Activated CD8-positive, alpha-beta T cell treated with anti-CD3 and anti-CD28 coated beads, Interleukin-2, amount 10 ng/mL, durations not matched to agents 7 days and 5 days (primary cell): ENCODE data around the gene GNAI3. TPM values are rescaled to one million over a fixed set of nuclear protein-coding genes. Genes with fewer than 3 reads are reported as not detected.

Experiments used
- ATAC-seq: fragments of 150-1000 bp; cut with Tn5 transposase; one replicate; pipeline ENCODE4 v1.10.0; 2021; ENCODE audit warnings: moderate library complexity
- CTCF ChIA-PET: fragments of 350-600 bp; sonication (Branson Sonifier 250); formaldehyde crosslinking; loops from one replicate; lab custom pipeline; 2021; ENCODE audit warnings: antibody characterized with exemption; lab: Charles Lee
- POLR2A ChIA-PET: fragments of 350-600 bp; sonication (Branson Sonifier 250); formaldehyde crosslinking; loops from one replicate; lab custom pipeline; 2021; ENCODE audit warnings: antibody characterized with exemption; lab: Charles Lee
- DNase-seq: peaks from one replicate; pipeline ENCODE4 v3.0.0-alpha.2; 2020
- H3K27ac Mint-ChIP-seq: one replicate; pipeline ENCODE4 v1.8.0; 2021; ENCODE audit warnings: mild to moderate bottlenecking, mixed read lengths
- H3K27me3 Mint-ChIP-seq: one replicate; pipeline ENCODE4 v1.8.0; 2021; ENCODE audit warnings: low read depth, mixed read lengths
- H3K36me3 Mint-ChIP-seq: one replicate; pipeline ENCODE4 v1.8.0; 2021; ENCODE audit warnings: low read depth, mixed read lengths
- H3K4me1 Mint-ChIP-seq: one replicate; pipeline ENCODE4 v1.8.0; 2021; ENCODE audit warnings: low read depth, mixed read lengths
- H3K4me3 Mint-ChIP-seq: one replicate; pipeline ENCODE4 v1.8.0; 2021; ENCODE audit warnings: mild to moderate bottlenecking, mixed read lengths
- H3K9me3 Mint-ChIP-seq: one replicate; pipeline ENCODE4 v1.8.0; 2022; ENCODE audit warnings: mixed read lengths; ENCODE audit not compliant: insufficient read depth
- total RNA-seq, 2 experiments: library from RNA; stranded (reverse); gene quantifications; one replicate each; pipeline ENCODE4 v1.2.3, GENCODE V29; 2021

The GNAI3 gene
- total RNA-seq, 2 experiments from 2014 or later, result 9.6 to 10.2 TPM

DNA sequence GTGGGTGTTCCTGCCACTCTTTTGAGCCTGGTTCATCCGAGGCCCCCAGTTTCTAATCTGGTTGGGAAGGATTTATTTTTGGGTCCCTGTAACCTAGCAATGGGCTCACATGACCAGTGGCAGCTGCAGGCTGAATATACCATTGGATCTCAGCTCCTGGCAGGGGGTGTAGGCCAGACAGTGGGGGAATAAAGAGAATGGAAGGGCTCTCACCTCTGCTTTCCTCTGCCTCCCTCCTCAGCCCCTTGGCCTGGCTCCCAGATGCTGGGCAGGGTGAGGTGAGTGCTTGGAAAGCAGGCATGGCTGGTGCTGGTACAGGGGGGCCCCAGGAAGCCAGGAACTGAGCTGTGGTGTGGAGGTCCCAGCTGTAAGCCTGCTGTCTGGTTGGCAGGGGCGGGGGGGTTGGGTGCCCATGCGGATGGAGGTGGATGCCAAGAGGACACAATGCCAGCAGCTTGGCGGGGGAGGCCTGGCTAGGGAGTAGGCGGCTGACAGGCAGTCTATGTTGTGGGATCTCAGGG lies 12.4 kb upstream of the GNAI3 start:
- H3K36me3 Mint-ChIP-seq, result no peaks in the 10 kb centered on the region
- DNase-seq, result no peak
- CTCF ChIA-PET, result interaction anchor here (2.3 to 26.3 kb wide), 2 partner anchors 10 to 32 kb away, joined by 15 to 1507 read pairs; partner anchors contain the start of genes AMIGO1 and CYB561D1
- H3K27ac Mint-ChIP-seq, result no peak overlapping the region
- H3K4me1 Mint-ChIP-seq, result peaks cover 21% of the 10 kb centered on the region
- POLR2A ChIA-PET, result no interaction called here
- no peaks in the 10 kb centered on the region for H3K9me3 Mint-ChIP-seq
- H3K4me3 Mint-ChIP-seq, result no peak overlapping the region
- H3K27me3 Mint-ChIP-seq, result peaks cover 5% of the 10 kb centered on the region
- ATAC-seq, result no peak

DNA sequence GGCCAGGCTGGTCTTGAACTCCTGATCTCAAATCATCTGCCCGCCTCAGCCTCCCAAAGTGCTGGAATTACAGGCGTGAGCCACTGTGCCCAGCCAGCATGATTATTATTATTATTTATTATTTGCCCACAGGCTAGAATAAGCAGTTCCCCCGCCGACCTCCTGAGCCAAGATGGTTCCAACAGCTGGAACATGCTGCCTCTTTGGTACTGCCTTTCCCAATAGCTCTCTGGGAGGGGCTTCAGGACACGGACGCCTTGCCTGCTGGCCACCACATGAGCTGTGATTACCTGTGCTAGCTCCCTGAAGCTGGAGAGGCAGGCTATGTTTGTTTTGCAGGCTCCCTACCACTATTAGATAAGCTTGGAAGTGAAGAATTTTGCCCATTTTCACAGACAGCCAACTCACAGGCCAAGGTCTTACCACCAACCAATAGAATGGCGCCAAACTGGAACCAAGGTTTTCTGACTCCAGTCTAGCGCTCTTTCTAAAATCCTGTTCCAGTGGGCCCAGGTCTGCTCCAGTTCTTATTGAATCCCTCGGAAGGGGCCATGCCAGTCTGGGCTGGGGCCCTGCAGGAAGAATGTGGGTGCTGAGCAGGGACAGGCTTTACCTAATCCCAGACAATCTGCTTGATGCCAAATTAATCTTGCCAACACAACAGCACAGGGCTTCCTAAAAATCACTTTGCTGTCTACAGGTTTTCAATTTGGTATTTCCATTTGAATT lies 10.8 kb upstream of the GNAI3 start:
- no peak for ATAC-seq
- no peaks in the 10 kb centered on the region for H3K9me3 Mint-ChIP-seq
- no peaks in the 10 kb centered on the region for H3K36me3 Mint-ChIP-seq
- ChIA-PET POLR2A (interaction anchor here (1.5 kb wide), 1 partner anchor 11 kb away, joined by 5 read pairs; the partner anchor contains the start of gene GNAI3), CTCF (interaction anchor here (1.6 to 26.3 kb wide), 4 partner anchors 8 to 103 kb away, joined by 5 to 1507 read pairs (median 20); partner anchors contain the start of genes AMIGO1 and CYB561D1)
- H3K4me1 Mint-ChIP-seq, result peaks cover 5% of the 10 kb centered on the region
- H3K27me3 Mint-ChIP-seq, result peaks cover 5% of the 10 kb centered on the region
- no peak overlapping the region for H3K27ac Mint-ChIP-seq
- no peak overlapping the region for H3K4me3 Mint-ChIP-seq
- DNase-seq, result peak; percentile 5

DNA sequence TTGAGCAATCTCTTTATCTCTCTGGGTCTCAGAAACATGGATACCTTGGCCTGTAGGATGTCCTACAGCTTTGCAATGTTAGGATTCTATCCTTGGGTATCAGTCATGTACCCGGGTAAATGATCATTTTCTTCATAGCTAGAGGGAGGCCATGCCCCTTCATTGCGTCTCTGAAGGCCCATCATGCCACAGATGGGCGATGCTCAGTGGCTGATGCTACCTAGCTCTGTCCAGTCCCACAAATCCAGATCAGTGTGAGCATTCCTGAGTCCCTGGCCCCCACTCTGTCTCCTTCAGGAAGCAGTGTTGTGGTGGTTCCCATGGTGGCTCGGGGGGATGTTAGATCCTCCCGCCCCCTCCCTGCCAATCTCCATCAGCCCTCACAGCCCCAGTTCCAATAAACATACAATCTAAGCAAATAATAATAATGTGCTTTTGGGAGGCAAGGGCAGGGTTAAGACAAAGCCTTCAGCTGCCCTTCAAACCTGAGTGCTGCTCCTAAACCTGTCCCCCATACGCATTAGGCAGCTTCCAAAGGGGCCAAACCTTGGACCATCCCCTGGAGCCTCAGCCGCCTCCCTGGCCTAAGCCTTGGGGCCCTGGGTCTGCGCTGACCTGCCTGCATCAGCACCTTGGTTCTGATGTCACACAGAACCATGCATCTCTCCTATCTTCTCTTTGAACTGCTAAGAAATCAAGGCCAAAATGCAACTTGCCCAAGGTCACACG lies 9.4 kb upstream of the GNAI3 start:
- Mint-ChIP-seq H3K27ac (peak overlapping the region; percentile 6), H3K27me3 (peaks cover 5% of the 10 kb centered on the region), H3K9me3 (no peaks in the 10 kb centered on the region), H3K4me3 (no peak overlapping the region), H3K4me1 (no peaks in the 10 kb centered on the region), H3K36me3 (no peaks in the 10 kb centered on the region)
- peak; percentile 13 for DNase-seq
- no peak for ATAC-seq
- POLR2A ChIA-PET, result interaction anchor here (0.8 to 1.6 kb wide), 2 partner anchors 9 to 45 kb away, joined by 3 to 6 read pairs; partner anchors contain the start of genes CYB561D1 and GNAI3
- CTCF ChIA-PET, result interaction anchor here (1.6 to 26.3 kb wide), 4 partner anchors 9 to 102 kb away, joined by 5 to 1507 read pairs (median 20); partner anchors contain the start of genes AMIGO1, CYB561D1 and GNAI3

DNA sequence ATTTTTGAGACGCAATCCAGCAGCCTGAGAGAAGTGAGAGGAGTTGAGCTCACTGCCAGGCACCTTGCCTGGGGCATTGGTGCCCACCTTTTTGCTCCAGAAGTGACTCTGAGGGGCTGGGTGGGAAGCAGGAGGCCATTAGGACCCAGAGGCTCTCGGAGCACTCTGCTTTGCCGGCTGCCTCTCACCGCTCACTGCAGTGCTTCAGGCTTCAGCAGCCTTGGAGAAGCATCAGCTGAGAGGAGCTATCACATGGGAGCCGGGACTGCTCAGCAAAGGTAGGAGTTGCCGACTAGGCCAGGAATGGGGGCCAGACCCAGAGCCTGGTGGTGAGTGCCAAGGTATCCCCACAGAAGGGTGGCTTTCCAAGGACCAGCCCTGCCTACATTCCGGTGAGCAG lies 8.7 kb upstream of the GNAI3 start, which contains the start of gene GPR61:
TSS of gene GPR61 (plus strand) at position 197 of the 400 bp plus-strand sequence. CDS start 3,151 bp downstream, outside the sequence.
- POLR2A ChIA-PET, result interaction anchor here (0.8 to 1.6 kb wide), 2 partner anchors 9 to 46 kb away, joined by 3 to 6 read pairs; partner anchors contain the start of genes CYB561D1 and GNAI3
- no peaks in the 10 kb centered on the region for H3K4me1 Mint-ChIP-seq
- peak within 1 kb of the TSS; percentile 6 for H3K27ac Mint-ChIP-seq

DNA sequence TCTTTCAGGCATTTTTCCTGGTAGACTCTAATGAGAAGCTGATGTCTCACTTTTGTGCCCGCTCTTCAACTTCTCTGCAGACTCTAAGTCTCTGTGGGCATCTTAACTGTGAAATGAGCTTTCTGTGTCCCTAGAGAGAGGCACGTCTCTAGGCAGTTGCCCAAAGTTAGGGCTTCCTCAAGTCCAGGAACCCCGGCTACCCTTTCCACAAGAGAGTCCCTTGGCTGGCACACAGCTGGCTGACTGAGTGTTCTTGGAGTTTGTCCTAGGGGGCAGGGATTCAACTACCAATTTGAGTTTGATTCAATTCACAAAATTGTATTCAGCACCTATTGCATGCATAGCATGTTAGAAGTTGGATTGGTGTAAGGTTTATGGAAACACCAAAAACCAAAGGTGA lies 7.3 kb upstream of the GNAI3 start:
- no peak for ATAC-seq

More for the DNA sequence above, 8.7 kb upstream of the GNAI3 start, which contains the start of gene GPR61:
- Mint-ChIP-seq H3K36me3 (no peaks in the 10 kb centered on the region), H3K9me3 (no peaks in the 10 kb centered on the region), H3K27me3 (peaks cover 5% of the 10 kb centered on the region), H3K4me3 (no peak within 1 kb of the TSS)
- CTCF ChIA-PET, result interaction anchor here (1.6 to 26.3 kb wide), 3 partner anchors 8 to 101 kb away, joined by 5 to 1507 read pairs (median 35); partner anchors contain the start of genes AMIGO1, CYB561D1 and GNAI3
- DNase-seq (peak; percentile 16), ATAC-seq (no peak)

DNA sequence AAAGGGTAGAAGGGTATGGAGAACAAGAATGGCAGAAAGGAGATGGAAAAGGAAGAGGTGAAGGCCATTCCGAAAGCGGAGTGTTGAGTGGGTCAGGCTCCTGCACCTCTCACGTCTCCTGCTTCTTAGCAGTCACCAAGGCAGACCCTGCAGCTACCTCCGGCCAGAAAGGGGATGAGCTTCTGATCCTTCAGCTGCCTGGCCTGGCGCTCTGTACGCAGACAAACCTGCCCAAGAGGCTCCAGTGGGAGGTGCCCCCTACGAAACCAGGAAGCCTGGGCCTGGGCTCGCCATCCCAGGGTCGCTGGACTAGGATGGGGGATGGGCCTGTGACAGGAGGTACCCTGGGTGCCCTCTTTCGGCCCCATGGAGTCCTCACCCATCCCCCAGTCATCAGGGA lies 5.8 kb upstream of the GNAI3 start:
- CTCF ChIA-PET, result interaction anchor here (0.8 to 26.3 kb wide), 6 partner anchors 10 to 98 kb away, joined by 4 to 1507 read pairs (median 33); partner anchors contain the start of genes AMIGO1 and CYB561D1
- Mint-ChIP-seq H3K36me3 (peaks cover 2% of the 10 kb centered on the region), H3K4me1 (peaks cover 17% of the 10 kb centered on the region), H3K27ac (no peak overlapping the region), H3K4me3 (no peak overlapping the region), H3K27me3 (peaks cover 5% of the 10 kb centered on the region), H3K9me3 (no peaks in the 10 kb centered on the region)
- DNase-seq, result peak; percentile 16
- no peak for ATAC-seq
- POLR2A ChIA-PET, result interaction anchor here (1.2 kb wide), 1 partner anchor 49 kb away, joined by 3 read pairs; the partner anchor contains the start of gene CYB561D1

More for the DNA sequence above, 7.3 kb upstream of the GNAI3 start:
- H3K4me1 Mint-ChIP-seq, result peaks cover 3% of the 10 kb centered on the region
- POLR2A ChIA-PET, result no interaction called here
- H3K27me3 Mint-ChIP-seq, result peaks cover 5% of the 10 kb centered on the region
- no peaks in the 10 kb centered on the region for H3K36me3 Mint-ChIP-seq
- H3K27ac Mint-ChIP-seq, result no peak overlapping the region
- no peaks in the 10 kb centered on the region for H3K9me3 Mint-ChIP-seq
- DNase-seq, result peak; percentile 6
- no peak overlapping the region for H3K4me3 Mint-ChIP-seq
- CTCF ChIA-PET, result interaction anchor here (1.6 to 26.3 kb wide), 5 partner anchors 9 to 233 kb away, joined by 5 to 1507 read pairs (median 31); partner anchors contain the start of genes AMIGO1 and CYB561D1

DNA sequence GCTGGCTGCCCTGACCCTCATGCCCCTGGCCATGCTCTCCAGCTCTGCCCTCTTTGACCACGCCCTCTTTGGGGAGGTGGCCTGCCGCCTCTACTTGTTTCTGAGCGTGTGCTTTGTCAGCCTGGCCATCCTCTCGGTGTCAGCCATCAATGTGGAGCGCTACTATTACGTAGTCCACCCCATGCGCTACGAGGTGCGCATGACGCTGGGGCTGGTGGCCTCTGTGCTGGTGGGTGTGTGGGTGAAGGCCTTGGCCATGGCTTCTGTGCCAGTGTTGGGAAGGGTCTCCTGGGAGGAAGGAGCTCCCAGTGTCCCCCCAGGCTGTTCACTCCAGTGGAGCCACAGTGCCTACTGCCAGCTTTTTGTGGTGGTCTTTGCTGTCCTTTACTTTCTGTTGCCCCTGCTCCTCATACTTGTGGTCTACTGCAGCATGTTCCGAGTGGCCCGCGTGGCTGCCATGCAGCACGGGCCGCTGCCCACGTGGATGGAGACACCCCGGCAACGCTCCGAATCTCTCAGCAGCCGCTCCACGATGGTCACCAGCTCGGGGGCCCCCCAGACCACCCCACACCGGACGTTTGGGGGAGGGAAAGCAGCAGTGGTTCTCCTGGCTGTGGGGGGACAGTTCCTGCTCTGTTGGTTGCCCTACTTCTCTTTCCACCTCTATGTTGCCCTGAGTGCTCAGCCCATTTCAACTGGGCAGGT lies 5.0 kb upstream of the GNAI3 start:
- POLR2A ChIA-PET, result interaction anchor here (1.2 kb wide), 1 partner anchor 50 kb away, joined by 3 read pairs; the partner anchor contains the start of gene CYB561D1
- Mint-ChIP-seq H3K4me3 (no peak overlapping the region), H3K36me3 (peaks cover 3% of the 10 kb centered on the region), H3K27me3 (peaks cover 5% of the 10 kb centered on the region), H3K27ac (no peak overlapping the region), H3K9me3 (no peaks in the 10 kb centered on the region), H3K4me1 (peaks cover 17% of the 10 kb centered on the region)
- DNase-seq (peak; percentile 20), ATAC-seq (no peak)
- CTCF ChIA-PET, result interaction anchor here (1.6 to 26.3 kb wide), 8 partner anchors 11 to 441 kb away, joined by 3 to 1507 read pairs (median 70); partner anchors contain the start of genes AHCYL1, AMIGO1 and CYB561D1

DNA sequence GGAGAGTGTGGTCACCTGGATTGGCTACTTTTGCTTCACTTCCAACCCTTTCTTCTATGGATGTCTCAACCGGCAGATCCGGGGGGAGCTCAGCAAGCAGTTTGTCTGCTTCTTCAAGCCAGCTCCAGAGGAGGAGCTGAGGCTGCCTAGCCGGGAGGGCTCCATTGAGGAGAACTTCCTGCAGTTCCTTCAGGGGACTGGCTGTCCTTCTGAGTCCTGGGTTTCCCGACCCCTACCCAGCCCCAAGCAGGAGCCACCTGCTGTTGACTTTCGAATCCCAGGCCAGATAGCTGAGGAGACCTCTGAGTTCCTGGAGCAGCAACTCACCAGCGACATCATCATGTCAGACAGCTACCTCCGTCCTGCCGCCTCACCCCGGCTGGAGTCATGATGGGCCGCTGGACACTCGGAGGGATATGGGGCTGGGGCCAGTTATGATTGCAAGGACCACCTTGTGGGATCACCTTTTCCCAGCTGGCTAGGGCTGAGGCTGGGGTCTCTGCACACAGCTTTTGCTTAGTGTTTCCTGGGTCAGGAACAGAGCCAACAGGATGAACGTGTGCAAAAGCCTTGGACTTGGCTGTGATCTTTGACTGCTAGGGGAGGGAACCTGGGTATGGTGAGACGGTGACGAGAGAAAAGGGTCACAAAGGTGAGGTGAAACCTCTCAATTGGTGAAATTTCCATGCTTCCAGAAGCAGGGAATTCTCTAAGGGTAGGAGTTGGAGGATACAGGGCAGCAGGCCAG lies 4.3 kb upstream of the GNAI3 start:
- Mint-ChIP-seq H3K4me3 (no peak overlapping the region), H3K9me3 (no peaks in the 10 kb centered on the region), H3K4me1 (peaks cover 20% of the 10 kb centered on the region), H3K27ac (no peak overlapping the region), H3K36me3 (peaks cover 7% of the 10 kb centered on the region), H3K27me3 (peaks cover 5% of the 10 kb centered on the region)
- POLR2A ChIA-PET, result interaction anchor here (0.6 kb wide), 1 partner anchor 145 kb away, joined by 3 read pairs; no protein-coding TSS in a partner anchor
- no peak for ATAC-seq
- DNase-seq, result peak; percentile 20
- CTCF ChIA-PET, result interaction anchor here (0.8 to 26.3 kb wide), 10 partner anchors 12 to 441 kb away, joined by 3 to 1507 read pairs (median 42); partner anchors contain the start of genes AHCYL1, AMIGO1, AMPD2 and CYB561D1

DNA sequence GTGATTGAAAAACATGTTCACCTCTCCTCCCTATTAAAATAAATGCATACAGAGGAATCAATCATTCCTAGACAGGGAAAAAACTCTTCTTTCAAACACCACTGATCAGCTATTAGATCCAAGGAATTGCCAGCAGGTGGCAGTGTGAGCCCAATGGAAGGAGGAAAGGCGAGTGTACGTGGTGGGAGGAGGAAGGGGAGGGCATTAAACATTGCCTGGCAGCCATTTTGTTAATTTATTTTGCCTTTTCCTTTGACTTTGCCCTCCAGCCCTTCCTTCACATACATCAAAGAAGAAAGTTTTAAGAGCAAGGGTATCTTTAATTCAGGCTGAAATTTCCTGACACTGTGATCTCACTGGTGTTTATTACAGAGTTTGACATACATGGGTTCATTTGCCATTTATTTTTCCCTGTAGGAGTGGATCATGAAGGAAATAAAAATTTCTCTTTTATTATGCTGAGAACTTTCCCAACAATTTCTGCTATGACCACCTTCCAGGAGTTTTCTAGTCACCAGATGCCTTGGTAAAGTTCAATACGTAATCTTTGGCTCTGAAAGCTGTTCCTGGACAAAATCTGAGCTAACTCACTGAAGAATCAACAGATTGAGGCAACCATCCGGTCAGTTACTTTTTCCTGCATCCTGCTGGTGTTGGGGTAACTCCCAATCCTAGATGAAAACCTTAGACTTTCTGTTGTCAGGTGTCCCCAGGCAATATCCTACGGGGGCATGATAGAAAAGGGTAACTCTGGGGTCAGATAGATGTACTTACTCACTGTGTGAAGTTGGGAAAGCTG lies 1.9 kb upstream of the GNAI3 start:
- Mint-ChIP-seq H3K27me3 (no peaks in the 10 kb centered on the region), H3K4me3 (peak overlapping the region; percentile 97), H3K4me1 (peaks cover 40% of the 10 kb centered on the region), H3K36me3 (peaks cover 19% of the 10 kb centered on the region), H3K9me3 (no peaks in the 10 kb centered on the region), H3K27ac (peak overlapping the region; percentile 98)
- DNase-seq (peak; percentile 95), ATAC-seq (peak; percentile 50)
- CTCF ChIA-PET, result interaction anchor here (0.6 to 26.3 kb wide), 46 partner anchors 9 to 519 kb away, joined by 3 to 1507 read pairs (median 5); partner anchors contain the start of genes AHCYL1, AMIGO1, AMPD2 and CYB561D1
- POLR2A ChIA-PET, result interaction anchor here (0.6 to 1.7 kb wide), 7 partner anchors 22 to 94 kb away, joined by 3 to 9 read pairs (median 4); partner anchors contain the start of genes AMPD2 and GNAT2
